Measurements from ENCODE around the gene SPTY2D1. TPM values are rescaled to one million over a fixed set of nuclear protein-coding genes. Genes with fewer than 3 reads are reported as not detected.

The SPTY2D1 gene
- total RNA-seq, 1 experiment from 2014 or later: 23.7 TPM

GRCh38 chr11:18567081-18567480 is 67.1 kb downstream of the SPTY2D1 start:
- ChIA-PET POLR2A (ENCODE audit: unreplicated experiment) (no interaction called here), CTCF (interaction anchor here (0.7 kb wide), 1 partner anchor 273 kb away, joined by 3 read pairs; no protein-coding TSS in a partner anchor)
- H3K4me1 ChIP-seq (replicated peaks; ENCODE audit: insufficient read depth): no peaks in the 10 kb centered on the region
- H3K9me2 ChIP-seq (ENCODE audit: insufficient read depth): no peaks in the 10 kb centered on the region
- intact Hi-C loops (cut with micrococcal nuclease; ENCODE audit: unreplicated experiment): no loop called here
- no peaks in the 10 kb centered on the region for H3K9me3 ChIP-seq (ENCODE audit: insufficient read depth, low read depth)
- no peak for DNase-seq
- H3K27ac ChIP-seq: no peak overlapping the region
- H3K36me3 ChIP-seq (ENCODE audit: low read depth): peaks cover 21% of the 10 kb centered on the region
- H3K79me2 ChIP-seq (ENCODE audit: low read depth): no peaks in the 10 kb centered on the region
- H4K20me1 ChIP-seq (ENCODE audit: insufficient read depth): no peaks in the 10 kb centered on the region
- H2AFZ ChIP-seq: no peak overlapping the region
- no peak for TF ChIP-seq EZH2 (IDR thresholded peaks at IDR 0.05; ENCODE audit: low read depth)
- TF ChIP-seq, protein P1, sequence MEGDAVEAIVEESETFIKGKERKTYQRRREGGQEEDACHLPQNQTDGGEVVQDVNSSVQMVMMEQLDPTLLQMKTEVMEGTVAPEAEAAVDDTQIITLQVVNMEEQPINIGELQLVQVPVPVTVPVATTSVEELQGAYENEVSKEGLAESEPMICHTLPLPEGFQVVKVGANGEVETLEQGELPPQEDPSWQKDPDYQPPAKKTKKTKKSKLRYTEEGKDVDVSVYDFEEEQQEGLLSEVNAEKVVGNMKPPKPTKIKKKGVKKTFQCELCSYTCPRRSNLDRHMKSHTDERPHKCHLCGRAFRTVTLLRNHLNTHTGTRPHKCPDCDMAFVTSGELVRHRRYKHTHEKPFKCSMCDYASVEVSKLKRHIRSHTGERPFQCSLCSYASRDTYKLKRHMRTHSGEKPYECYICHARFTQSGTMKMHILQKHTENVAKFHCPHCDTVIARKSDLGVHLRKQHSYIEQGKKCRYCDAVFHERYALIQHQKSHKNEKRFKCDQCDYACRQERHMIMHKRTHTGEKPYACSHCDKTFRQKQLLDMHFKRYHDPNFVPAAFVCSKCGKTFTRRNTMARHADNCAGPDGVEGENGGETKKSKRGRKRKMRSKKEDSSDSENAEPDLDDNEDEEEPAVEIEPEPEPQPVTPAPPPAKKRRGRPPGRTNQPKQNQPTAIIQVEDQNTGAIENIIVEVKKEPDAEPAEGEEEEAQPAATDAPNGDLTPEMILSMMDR (conservative IDR thresholded peaks at IDR 0.05): no peak
- H3K4me3 ChIP-seq: no peak overlapping the region
- BruUV-seq (replicated peaks): no TSS peak
- no peak overlapping the region for H3K4me2 ChIP-seq
- H3K27me3 ChIP-seq (ENCODE audit: insufficient read depth, low read depth): no peaks in the 10 kb centered on the region
- H3F3A ChIP-seq (ENCODE audit: insufficient read depth, low read depth): 0 out of 2 replicates have a peak, but pooled peaks cover 3% of the 10 kb centered on the region

- intact Hi-C loops (cut with micrococcal nuclease; ENCODE audit: unreplicated experiment): no loop called here
- H3K27ac ChIP-seq: no peak overlapping the region
- no peaks in the 10 kb centered on the region for H3K9me3 ChIP-seq (ENCODE audit: insufficient read depth, low read depth)
- ChIA-PET CTCF (no interaction called here), POLR2A (ENCODE audit: unreplicated experiment) (no interaction called here)
- 0 out of 2 replicates have a peak, but pooled peaks cover 3% of the 10 kb centered on the region for H3F3A ChIP-seq (ENCODE audit: insufficient read depth, low read depth)
- no peak overlapping the region for H3K4me3 ChIP-seq
- H3K27me3 ChIP-seq (ENCODE audit: insufficient read depth, low read depth): no peaks in the 10 kb centered on the region
- no TSS peak for BruUV-seq (replicated peaks)
- H3K36me3 ChIP-seq (ENCODE audit: low read depth): peaks cover 18% of the 10 kb centered on the region
- DNase-seq: no peak
- H3K79me2 ChIP-seq (ENCODE audit: low read depth): no peaks in the 10 kb centered on the region
- H2AFZ ChIP-seq: no peak overlapping the region
- no peak overlapping the region for H3K4me2 ChIP-seq
- TF ChIP-seq EZH2 (IDR thresholded peaks at IDR 0.05; ENCODE audit: low read depth): no peak
- TF ChIP-seq, protein P1 (conservative IDR thresholded peaks at IDR 0.05): no peak
- H3K9me2 ChIP-seq (ENCODE audit: insufficient read depth): no peaks in the 10 kb centered on the region
- no peaks in the 10 kb centered on the region for H4K20me1 ChIP-seq (ENCODE audit: insufficient read depth)
- H3K4me1 ChIP-seq (replicated peaks; ENCODE audit: insufficient read depth): no peaks in the 10 kb centered on the region
Observed at GRCh38 chr11:18566406-18566805, 67.7 kb downstream of the SPTY2D1 start.

DNA sequence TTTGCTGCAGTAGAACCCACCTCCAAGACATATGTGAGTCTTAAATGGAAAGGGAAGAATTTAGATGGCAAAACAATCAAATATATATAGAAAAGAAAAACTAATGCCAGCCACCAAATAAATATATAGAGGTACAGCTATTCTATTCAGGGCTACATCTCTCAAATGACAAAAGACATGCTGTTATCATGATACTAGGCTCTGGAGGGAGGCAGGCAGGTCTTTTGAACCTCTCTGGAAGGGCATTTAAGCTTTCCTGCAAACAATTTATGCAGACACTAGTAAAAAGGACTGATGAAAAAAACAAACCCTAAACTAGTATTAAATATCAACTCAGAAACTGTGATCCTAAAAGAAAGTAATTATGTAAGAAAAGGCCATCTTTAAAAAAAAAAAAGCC is 70.0 kb downstream of the SPTY2D1 start:
- H3K9me2 ChIP-seq (ENCODE audit: insufficient read depth): no peaks in the 10 kb centered on the region
- POLR2A ChIA-PET (ENCODE audit: unreplicated experiment): interaction anchor here (0.6 to 0.7 kb wide), 2 partner anchors 54 to 474 kb away, joined by 3 to 18 read pairs; no protein-coding TSS in a partner anchor
- TF ChIP-seq, protein P1 (conservative IDR thresholded peaks at IDR 0.05): no peak
- no peak for TF ChIP-seq EZH2 (IDR thresholded peaks at IDR 0.05; ENCODE audit: low read depth)
- H3K36me3 ChIP-seq (ENCODE audit: low read depth): peaks cover 8% of the 10 kb centered on the region; the same call in 1 of the 2 replicates
- no peak overlapping the region for H3K4me3 ChIP-seq
- H3K9me3 ChIP-seq (ENCODE audit: insufficient read depth, low read depth): no peaks in the 10 kb centered on the region
- no peak overlapping the region for H3K27ac ChIP-seq
- no TSS peak for BruUV-seq (replicated peaks)
- H2AFZ ChIP-seq: no peak overlapping the region
- 0 out of 2 replicates have a peak, but pooled peaks cover 3% of the 10 kb centered on the region for H3F3A ChIP-seq (ENCODE audit: insufficient read depth, low read depth)
- H4K20me1 ChIP-seq (ENCODE audit: insufficient read depth): no peaks in the 10 kb centered on the region
- CTCF ChIA-PET: no interaction called here
- H3K4me1 ChIP-seq (replicated peaks; ENCODE audit: insufficient read depth): no peaks in the 10 kb centered on the region
- DNase-seq: no peak
- no peaks in the 10 kb centered on the region for H3K27me3 ChIP-seq (ENCODE audit: insufficient read depth, low read depth)
- no peak overlapping the region for H3K4me2 ChIP-seq
- no peaks in the 10 kb centered on the region for H3K79me2 ChIP-seq (ENCODE audit: low read depth)
- intact Hi-C loops (cut with micrococcal nuclease; ENCODE audit: unreplicated experiment): no loop called here

Data from PC-9 (cell line).